Stimulated activated CD8-positive, alpha-beta memory T cell treated with anti-CD3 and anti-CD28 coated beads, Interleukin-15, amount 100 ng/mL, for 24 hours (primary cell): ENCODE measurements around the gene TARS3.

Source experiments
- DNase-seq: peaks from one replicate; pipeline ENCODE4 v3.0.0-alpha.2; 2020; ENCODE audit warnings: low read depth

Gene TARS3

DNA sequence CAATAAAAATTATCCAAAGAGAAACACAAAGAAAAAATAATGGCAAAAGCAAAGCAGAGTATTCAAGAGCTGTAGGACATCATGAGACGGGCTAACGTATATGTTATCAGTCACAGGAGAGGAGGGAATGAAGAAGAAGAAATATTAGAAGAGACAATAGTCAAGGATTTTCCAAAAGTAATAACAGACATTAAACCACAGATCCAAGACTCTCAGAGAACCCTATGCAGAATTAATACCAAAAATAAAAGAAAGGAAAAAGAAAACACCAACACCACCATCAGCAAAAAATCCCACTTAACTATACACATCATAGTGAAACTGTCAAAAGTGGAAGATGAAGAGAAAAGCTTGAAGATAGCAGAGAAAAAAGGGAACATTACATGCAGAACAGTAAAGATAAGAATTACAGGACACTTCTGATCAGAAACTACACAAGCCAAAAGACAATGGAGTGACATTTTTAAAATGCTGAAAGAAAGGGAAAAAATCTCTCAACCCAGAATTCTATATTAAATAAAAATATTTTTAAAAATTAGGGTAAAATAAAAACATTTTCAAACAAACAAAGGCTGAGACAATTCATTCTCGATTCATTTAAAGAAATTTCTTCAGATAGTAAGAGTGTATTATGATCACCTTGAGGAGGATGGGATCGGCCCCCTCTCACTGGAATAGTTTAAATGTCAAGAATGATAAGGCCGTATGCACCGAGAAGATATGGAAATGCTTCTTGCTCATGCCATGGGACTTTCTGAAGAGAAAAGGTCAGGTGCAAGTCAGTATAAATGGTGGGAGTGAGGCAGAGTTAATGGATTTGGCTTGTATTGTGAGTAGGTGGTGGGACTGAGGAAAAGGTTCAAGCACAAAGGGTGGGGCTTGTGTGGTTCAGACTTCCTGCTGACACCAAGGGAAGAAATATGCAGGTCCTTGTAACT is 100.6 kb downstream of the TARS3 start:
- no peak for DNase-seq

DNA sequence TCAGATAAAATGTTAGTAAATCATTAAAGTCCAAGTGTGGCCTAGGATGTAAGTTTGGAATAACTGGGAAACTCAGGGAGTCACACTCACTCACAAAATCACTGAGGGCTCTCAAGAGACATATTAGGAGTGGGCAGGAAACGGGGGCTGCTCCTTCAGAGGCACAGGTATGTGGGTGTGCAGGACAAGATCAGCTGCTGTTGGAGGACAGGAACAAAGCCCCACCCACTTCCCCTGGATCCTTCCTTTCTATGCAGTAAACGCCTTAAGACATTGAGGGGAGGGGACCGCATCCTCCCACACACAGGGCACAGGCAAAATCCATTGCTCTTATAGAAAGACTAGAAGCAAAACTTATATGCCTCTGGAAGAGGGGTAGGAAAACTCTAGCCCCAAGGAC is 102.3 kb downstream of the TARS3 start:
- DNase-seq, result no peak

DNA sequence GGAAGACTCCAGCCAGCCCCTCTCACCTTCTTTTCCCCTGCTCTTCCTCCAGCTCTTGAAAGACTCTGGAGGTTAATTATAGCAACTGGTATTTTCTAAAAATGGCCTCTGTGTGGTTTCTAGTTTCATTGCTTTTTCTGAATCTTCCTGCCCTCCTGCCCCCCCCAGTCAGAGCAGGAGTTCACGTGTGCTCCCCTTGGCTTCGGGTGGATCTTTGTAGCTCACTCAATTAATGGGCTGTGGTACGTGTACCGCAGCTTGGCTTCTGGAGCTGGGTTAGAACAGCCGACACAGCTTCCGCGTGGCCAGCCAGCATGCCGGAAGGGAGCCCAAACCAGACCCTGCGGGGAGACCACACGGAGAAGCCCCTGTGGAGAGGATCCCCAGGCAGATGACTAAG is 103.6 kb downstream of the TARS3 start:
- no peak for DNase-seq

DNA sequence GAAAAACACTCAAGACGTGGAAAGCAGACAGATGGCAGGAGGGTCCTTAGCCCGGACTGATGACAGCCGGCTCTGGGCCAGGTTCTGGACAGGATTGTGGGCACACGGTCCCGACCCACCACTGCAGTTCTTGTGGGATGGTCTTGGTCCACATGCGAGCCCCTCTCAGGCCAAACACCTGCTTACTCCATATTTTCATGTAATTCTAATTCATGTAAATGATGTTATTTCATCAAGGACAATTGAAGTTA is 104.7 kb downstream of the TARS3 start:
- DNase-seq, result no peak

DNA sequence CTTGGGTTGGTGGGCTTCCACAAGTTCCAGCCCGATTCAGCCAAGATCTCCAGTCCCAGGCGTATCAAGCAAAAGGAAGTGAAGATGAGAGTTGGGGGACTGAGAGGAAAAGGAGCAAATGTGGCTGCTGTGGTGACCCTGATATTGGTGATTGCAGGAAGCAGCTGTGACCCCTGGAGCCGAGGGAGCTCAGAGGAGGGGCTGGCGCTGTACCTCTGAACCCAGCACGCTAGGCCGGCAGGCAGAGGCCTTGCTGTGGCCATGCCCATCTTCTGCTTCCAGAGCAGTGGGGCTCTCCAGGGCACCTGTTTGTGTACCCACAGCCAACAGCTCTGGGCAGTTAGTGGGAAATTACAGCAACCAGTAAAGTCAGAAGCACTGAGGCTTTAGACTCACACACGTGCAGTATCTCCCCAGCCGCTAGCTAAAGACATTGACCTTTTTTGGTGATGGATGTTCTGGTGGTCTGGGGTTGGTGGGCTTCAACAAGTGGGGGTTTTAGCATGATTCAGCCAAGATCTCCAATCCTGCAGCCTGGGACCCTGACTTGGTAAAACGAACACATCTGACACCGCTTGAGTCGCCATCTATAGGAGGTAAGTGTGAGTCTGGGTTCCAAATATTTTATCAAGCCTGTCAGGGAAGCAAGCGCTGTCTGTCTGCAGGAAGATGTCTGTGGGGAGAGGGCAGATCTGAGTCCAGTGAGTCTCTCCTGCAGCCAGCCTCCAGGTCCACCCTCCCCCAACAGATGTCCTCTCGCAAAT is 105.2 kb downstream of the TARS3 start:
- DNase-seq, result no peak

DNA sequence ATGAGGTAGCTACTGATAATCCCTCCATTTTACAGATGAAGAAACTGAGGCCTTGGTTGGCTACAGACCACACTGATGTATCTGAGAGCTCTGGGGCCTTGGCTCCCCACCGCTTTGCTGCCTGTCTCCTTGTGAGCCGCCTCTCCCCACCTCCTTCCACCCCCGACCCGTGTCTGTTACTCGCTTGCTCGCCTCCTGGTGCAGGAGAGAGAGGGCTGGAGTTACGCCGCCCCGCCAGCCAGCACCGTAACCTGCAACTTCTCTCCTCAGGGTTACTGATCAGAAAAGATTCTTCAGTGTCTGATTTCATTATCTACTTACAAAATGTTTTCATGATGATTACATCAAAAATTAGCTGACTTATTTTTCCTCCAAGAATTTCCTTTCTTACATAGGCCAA is 106.2 kb downstream of the TARS3 start:
- no peak for DNase-seq

DNA sequence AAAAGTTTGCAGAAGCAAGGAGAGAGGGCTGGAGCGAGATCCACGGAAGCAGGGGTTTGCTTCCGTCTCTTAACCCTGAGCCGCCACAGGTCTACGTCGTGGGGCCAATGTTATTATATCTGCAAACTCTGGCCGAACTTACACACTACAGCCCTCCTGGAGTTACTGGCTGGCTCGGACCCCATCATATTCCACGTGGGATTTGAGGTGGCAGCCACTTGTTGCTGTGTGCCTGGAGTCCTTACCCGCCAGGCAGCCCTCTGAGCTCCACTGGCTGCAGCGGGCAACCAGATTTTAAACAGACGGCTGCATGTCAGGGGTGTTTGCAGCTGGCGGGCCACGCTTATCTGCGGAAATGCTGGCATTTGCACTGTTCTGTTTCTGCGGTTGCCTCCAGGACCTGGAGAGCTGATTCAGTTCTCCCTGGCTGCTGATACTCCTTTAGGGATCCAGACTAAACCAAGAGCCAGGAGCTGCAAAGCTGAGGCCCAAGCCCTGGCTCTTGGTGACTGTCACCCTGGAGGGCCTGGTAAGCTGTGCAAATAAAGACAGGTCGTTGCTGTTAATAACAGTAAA is 106.8 kb downstream of the TARS3 start:
- DNase-seq, result no peak

DNA sequence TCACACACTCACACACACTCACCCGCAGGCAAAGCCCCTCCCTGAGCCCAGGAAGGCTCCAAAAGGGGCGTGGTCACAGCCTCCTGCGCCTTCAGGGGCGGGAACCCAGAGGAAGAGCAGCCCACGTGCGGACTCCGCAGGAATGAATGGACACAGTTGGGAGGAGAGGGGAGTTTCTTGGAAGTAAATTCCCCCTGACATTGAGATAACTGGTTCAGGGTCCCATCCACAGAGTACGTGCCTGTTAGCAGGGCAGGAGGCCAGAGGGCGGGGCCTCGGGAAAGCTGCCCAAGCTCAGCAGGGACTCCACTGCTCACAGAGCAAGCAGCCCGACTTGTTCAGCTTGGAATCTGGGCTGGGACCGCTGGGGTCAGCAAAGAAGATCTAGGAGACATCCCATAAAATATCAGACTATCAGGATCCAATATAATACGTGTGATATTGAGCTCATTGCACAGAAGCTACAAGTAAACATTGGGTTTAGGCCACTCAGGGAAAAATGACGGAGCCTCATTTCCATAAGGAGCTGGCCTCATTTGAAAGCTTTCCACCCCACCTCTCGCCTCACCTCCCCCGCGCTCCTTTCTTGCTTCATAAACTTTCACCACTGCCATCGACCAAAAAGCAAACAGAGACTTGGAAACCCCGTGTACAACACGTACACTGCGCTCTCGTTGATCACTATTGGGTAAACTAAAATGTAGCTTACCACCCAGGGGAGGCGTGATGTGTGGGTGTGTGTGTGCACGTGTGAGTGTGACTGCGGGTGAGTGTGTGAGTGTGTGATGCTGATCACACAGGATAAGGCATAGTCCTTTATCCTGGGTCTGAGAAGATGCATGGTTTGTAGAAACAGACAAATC is 108.1 kb downstream of the TARS3 start:
- DNase-seq, result no peak

DNA sequence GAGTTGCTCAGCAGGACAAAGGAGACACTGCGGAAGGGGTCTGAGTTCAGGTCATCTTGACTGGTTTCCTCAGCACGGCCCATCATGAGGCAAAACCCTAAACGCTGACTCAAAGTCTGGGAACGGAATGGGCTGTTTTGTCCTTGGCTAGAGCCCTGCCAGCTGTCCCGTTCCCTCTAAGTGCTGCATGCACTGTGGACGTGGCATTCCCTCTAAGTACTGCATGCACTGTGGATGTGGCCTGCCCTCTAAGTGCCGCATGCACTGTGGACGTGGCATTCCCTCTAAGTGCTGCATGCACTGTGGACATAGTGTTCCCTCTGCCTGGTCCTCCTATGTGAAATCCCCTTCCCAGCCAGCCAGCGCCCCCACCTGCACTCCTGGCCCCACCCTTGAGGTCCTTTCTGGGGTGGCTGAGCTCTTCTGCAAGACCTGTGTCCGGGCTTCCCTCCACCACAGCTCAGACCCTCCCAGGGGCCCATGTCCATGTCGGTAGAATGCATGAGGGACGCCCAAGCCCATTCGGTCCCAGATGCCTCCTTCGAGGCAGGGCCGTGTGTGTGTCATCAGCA is 108.8 kb downstream of the TARS3 start:
- DNase-seq, result no peak

DNA sequence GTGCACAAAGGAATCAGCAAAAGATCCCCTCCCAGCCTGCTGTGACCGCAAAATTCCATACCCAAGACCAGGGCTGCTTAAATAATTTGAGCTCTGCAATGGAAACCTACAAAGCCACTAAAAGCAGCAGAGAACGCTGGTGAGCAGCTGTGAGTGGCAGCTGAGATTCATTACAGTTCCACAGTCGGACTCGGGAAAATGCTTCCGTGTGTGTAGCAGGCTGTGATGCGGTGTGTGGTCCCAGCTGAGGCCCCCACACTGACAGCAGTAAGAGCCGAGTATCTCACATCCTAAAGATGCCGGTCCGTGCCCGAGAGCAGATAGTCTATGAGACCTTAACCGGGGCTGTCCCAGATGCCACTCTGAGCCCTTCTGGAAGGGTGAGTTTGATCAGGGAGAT is 109.5 kb downstream of the TARS3 start:
- no peak for DNase-seq

DNA sequence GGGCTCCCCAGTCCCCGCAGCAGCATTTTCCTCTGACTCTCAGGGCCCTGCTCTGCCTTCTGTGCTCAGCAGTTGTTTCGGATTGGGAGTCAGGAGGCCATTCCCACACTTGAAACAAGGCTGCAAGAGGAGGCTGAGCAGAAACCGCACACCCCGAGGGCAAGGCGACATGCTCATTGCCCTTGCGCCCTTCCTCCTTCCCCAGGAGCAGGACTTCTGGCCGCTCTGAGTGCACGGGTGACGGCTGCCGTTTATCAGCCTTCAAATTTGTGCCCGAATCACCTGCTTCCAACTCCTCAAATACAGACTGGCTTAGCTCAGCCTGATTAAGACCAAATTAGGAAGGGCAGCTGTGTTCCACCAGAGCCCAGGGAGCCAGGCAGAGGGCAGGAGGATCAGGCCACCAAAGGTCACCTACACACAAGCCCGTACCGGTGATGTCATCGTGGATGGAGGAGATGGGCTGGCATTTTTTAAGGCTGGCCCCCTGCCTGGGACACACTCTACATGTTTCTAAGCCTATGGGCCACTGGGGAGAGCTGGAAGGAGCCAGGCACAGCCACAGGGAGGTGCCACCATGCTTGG is 110.2 kb downstream of the TARS3 start:
- DNase-seq, result no peak

DNA sequence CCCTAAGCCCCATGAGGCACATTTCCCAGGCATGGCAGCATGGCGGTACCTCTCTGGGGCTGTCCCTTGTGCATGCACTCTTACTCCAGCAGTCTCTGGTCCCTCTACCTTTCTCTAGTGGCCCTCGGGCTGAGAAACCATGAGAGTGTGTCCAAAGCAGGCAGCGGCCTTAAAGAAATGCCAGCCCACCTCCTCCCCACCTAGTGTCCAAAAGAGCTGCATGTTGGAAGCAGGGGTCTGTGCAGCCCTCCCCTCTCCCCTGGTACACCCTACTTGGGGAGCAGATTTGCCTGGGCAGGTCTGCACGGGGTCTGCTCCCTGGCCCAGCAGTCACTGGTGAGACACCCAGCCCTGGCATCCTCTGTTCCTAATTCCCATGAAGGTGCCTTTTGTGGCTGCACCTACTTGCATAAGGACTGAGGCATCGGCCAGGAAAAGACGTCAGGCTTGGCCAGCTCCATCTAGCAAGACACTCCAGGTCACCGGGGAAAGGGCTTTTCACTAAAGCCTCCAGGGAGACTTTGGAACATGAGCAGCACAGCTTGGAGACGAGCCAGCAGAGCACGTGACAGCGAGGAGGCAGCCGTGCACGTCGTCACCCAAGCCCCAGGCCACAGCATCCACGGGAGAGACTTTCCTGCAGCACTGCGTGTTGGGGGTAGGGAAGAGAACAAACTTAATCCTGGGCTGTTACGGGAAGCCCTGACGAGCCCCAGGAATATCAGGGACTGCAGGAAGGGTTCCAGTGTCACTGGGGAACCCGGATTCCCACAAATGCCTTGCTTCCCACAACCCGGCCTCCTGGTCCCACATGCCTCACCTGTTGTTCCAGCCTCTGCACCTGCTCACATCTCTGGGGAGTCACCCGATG is 110.9 kb downstream of the TARS3 start:
- DNase-seq, result no peak

DNA sequence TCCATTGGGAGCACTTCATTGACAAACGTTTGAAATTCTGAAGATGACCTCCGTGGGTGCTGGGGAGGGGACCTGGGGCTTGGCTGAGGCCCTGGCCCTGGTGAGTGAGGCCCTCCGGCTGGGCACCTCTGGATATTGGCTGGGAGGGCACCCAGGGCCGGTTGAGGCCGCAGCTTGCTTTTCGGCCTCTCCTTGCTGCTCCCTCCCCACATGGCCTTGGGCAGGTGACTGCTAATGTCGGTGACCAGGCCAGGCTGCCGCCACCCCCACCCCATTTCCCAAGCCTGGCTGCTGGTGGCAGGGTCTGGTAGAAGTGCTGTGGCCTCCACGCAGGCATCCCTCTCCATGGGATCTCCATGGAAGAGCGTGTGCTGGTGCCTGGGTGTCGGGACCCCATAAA is 111.6 kb downstream of the TARS3 start:
- DNase-seq, result no peak

DNA sequence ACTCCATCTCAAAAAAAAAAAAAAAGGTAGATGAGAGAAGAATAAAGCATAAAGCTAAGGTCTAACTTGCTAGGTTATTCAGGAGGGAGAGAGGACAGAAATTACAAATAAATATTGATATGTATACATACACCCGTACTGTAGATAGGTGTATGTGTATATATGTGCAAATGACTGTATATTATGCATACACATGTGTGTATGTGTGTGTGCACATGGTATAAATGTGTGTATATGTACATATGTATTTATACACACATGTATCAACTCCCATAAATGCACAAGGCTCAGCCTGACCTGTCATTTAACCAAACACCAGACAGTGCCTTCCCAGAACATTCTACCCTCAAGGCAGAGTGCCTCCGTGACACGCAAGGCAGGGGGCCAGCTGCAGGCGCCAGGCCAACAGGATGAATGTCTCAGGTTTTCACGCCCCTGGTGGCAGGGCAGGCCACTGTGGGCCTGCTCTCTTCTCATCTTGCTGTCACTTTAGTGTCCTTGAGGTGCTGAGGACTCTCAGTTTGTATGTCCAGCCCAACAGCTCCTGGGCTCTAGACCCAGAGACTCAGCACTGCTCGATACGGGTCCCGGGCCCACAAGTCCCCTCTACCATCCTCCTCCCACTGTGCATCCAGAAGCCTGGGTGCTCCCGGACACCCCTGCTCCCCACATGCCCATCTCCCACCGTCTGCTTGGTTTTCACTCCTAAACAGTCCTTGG is 112.5 kb downstream of the TARS3 start:
- no peak for DNase-seq

DNA sequence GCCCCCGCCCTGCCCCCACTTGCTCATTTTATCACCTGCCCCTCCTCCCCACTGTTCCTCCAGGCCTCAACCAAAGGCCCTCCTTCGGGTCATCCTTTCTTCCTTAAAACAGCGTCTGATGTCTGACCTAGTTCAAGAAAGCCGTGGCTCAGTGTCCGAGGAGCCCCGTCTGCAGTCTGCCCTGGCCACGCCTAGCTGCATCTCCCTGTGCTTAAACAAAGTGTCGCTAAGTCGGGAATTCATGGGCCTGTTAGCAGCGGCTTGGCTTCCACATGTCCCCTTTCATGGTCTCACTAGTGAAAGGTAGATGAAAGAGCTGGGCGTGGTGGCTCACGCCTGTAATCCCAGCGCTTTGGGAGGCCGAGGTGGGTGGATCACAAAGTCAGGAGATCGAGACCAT is 113.3 kb downstream of the TARS3 start:
- no peak for DNase-seq

DNA sequence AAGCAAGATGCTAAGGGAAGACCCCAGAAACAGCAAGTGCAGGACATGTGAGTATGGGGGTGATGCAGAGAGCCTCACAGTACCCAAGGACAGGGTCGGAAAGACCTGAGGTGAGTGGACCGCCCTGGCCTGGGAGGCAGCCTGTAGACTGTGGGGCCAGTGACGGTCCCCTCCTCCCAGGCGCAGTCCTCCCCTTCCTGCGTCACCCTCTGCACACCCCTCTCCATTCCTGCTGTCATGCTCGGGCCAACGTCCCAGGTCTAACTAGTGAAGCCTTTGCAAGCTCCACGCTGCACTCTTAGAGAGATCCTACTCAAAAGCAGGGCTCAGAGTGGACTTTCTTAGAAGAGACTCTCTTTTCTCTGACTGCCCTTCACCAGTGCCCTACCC is 113.7 kb downstream of the TARS3 start:
- DNase-seq, result no peak

DNA sequence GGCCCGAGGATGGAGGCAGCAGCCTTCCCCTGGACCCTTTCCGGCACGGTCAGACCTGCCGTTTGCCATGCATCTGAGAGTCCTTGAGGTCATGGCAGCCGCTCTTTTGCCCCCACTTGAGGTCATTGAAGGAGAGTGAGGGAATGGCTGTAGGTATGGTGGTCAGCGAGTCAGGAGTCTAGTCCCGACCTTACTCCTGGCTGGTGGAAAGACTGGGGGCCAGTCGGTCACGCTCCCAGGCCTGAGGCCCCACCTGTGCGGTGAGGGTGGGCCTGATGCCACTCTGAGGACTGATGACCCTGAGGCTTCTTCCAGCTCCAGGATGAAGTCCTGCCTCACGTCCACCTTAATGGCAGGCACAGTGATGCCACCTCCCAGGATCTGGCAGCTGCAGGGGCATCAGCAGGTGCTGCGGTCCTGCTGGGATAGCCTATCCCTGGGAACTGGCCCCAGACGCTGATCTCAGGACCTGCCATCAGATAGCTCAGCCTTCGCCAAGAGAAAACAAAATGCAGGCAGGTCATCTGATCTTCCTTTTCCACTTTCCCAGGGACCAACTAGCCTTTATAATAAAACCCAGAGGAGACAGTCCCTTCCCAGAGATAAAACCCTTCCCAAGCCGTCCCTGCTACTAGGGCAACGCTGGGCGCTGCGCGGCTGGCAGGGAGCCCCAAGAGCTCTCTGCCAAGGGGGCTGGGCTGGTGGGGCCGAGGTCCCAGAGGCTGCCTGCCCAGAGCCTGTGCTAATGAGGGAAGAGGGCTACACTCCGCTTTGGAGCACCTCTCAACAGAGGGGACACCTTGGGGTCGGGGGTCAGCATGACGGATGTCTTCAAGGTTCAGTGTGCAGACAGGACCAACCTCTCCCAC is 114.3 kb downstream of the TARS3 start:
- no peak for DNase-seq

DNA sequence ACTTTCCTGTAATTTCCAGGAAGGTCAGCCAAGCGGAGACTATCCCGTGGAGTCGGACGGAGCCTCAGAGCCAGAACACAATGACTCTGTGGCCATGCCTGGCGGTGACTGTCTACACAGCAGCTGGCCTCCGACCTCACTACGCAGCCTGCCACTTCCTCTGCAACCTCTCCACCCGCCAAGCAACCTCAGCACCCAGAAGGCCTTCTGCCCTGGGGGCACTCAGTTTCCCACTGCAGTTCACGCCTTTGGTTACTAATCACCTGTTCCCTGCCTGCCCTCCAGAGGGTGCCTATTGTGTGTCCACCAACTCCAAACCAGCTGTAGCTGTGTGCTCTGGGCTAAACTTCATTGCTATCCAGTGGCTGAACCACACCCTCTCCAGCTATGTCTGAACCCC is 116.1 kb downstream of the TARS3 start:
- no peak for DNase-seq

DNA sequence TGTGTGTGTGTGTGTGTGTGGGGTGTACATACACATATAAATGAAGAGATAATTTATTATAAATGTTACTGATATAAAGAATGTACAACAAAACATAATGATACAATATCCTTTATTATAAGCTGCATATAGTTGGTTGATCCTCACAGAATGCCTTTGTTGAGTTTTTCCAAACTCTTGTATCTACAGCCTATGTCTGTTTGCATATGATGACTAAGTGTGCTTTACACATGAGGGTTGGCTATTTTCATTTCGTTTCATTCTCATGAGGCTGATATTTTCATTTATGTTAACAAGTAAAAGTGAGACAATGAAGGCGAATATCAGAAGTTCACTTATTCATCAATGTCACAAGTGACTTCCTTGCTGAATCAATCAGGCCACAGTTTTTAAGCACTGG is 117.2 kb downstream of the TARS3 start:
- DNase-seq, result no peak
